HG02885 (cell line): ENCODE measurements around the gene FKBP8.

ENCODE experiments used
- ATAC-seq: cut with Tn5 transposase; IDR thresholded peaks from one replicate; pipeline ENCODE4 v1.9.1; 2021; ENCODE audit warnings: mild to moderate bottlenecking; ENCODE audit not compliant: unreplicated experiment, poor library complexity

FKBP8 gene

GRCh38 chr19:18488838-18489626 lies 54.3 kb downstream of the FKBP8 start:
- ATAC-seq, result no peak

- ATAC-seq, result no peak
Observed at GRCh38 chr19:18488403-18488723, 55.0 kb downstream of the FKBP8 start.

GRCh38 chr19:18487576-18488402 lies 55.6 kb downstream of the FKBP8 start:
- no peak for ATAC-seq

GRCh38 chr19:18486746-18487145 lies 56.6 kb downstream of the FKBP8 start:
- ATAC-seq, result no peak

- no peak for ATAC-seq
Observed at GRCh38 chr19:18484992-18485391, 58.4 kb downstream of the FKBP8 start.

GRCh38 chr19:18483119-18483890 lies 60.1 kb downstream of the FKBP8 start:
- ATAC-seq, result no peak
